Omental fat pad (tissue), 4 donors: Measurements from ENCODE around the gene CTTN. TPM values are rescaled to one million over a fixed set of nuclear protein-coding genes. Genes with fewer than 3 reads are reported as not detected.

ENCODE experiments used
- ATAC-seq: fragments of 150-250 bp; one replicate; pipeline ENCODE4 v1.9.1; 2016; ENCODE audit warnings: mild to moderate bottlenecking, moderate library complexity; ENCODE audit not compliant: low FRiP score
- DNase-seq: peaks from one replicate; pipeline ENCODE4 v3.0.0-alpha.2; 2019; ENCODE audit warnings: low spot score
- CTCF ChIP-seq, 3 donors: fragments of 450-650 bp; IDR thresholded peaks; one replicate each; pipeline ENCODE4 v1.5.1; 2016 to 2017; ENCODE audit warnings: antibody characterized with exemption in 3 of 3, mild to moderate bottlenecking in 3 of 3, moderate library complexity in 2 of 3
- total RNA-seq, 4 donors: library from RNA; depleted of rRNA; stranded (reverse); fragments of >200 nt; gene quantifications; one replicate each; pipeline ENCODE4 v1.1.0, GENCODE V29; 2016

CTTN gene
- total RNA-seq, 4 donors from 2014 or later: 240 to 341 (median 294) TPM

- DNase-seq (no peak), ATAC-seq (no peak)
- TF ChIP-seq CTCF (IDR thresholded peaks at IDR 0.05): no peak
These were observed 87.7 kb downstream of the CTTN start for GRCh38 chr11:70486026-70486415.

Other genes starting within 250 kb of the CTTN start
- gene FADD, start 195.2 kb upstream of the CTTN start, total RNA-seq: 10 to 100 TPM; 18.4 to 30.1 (median 22.6) TPM
- gene PPFIA1, start 127.8 kb upstream of the CTTN start, total RNA-seq: 100 to 1,000 TPM in 1 of 4 donors, 10 to 100 TPM in 3; 58.3 to 119 (median 84.7) TPM